Prostate gland (tissue), 2 donors: Measurements from ENCODE around the gene TMEM255A.

Source experiments
- POLR2A ChIP-seq: fragments of 450-650 bp; IDR thresholded peaks from one replicate; pipeline ENCODE4 v1.6.1; 2016; ENCODE audit warnings: antibody characterized with exemption, mild to moderate bottlenecking
- TF ChIP-seq, protein P1 (sequence below), 4 experiments: fragments of 200-600 bp in 2 of 4; fragments of 450-650 bp in 2 of 4; sonication (generic) in 2 of 4; IDR thresholded peaks; 1 replicate in 3 of 4; 2 replicates in 1 of 4; pipeline ENCODE4 v1.5.1; 2016 to 2019; ENCODE audit warnings: antibody characterized with exemption in 4 of 4, mild to moderate bottlenecking in 2 of 4, moderate library complexity in 2 of 4

DNA sequence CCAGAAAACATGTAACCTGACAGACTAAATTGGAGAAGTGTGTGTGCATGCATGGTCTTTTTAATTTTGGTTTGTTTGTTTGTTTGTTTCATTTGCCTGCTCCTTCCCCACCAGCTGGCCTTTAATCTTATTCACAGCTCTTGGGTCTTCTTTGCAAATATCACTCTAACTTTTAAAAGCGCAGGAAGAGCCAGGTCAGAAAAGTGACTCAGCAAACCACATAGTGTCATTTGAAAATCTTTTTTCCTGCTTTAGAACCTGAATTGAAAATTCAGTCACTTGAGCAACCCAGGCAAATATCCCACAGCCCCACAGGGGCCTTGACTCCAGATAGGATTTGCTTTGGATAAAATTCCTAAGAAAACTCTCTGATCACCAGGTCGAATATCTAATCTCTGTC is 4.6 kb downstream of the TMEM255A start:
- TF ChIP-seq POLR2A = no peak
- TF ChIP-seq, protein P1, sequence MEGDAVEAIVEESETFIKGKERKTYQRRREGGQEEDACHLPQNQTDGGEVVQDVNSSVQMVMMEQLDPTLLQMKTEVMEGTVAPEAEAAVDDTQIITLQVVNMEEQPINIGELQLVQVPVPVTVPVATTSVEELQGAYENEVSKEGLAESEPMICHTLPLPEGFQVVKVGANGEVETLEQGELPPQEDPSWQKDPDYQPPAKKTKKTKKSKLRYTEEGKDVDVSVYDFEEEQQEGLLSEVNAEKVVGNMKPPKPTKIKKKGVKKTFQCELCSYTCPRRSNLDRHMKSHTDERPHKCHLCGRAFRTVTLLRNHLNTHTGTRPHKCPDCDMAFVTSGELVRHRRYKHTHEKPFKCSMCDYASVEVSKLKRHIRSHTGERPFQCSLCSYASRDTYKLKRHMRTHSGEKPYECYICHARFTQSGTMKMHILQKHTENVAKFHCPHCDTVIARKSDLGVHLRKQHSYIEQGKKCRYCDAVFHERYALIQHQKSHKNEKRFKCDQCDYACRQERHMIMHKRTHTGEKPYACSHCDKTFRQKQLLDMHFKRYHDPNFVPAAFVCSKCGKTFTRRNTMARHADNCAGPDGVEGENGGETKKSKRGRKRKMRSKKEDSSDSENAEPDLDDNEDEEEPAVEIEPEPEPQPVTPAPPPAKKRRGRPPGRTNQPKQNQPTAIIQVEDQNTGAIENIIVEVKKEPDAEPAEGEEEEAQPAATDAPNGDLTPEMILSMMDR (IDR thresholded peaks at IDR 0.05) = no peak
